GM21825 (cell line): ENCODE results near the gene MYO5A.

ENCODE experiments used
- ATAC-seq: cut with Tn5 transposase; IDR thresholded peaks from one replicate; pipeline ENCODE4 v1.9.1; 2021; ENCODE audit warnings: mild to moderate bottlenecking, moderate library complexity; ENCODE audit not compliant: unreplicated experiment

MYO5A gene

GRCh38 chr15:52378746-52379394 lies 149.8 kb downstream of the MYO5A start:
- ATAC-seq: peak; percentile 52

DNA sequence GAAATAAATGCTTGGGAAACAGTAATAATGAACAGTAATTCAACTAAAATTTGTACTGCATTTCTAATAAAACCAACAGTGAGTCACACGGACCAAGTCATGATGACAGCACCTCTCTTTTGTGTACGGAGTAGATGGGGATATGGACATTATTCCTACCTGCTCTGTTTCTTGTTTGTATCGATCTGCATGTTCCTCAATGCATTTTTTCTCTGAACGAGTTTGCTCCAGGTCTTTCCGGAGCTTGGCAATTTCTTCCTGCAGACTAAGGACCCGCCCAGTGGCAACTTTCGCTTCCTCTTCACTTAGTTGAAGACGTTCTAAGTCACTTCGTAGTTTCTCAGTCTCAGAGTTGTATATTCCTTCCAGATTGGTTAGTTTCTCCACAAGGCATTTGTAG lies 158.7 kb downstream of the MYO5A start:
- no peak for ATAC-seq

DNA sequence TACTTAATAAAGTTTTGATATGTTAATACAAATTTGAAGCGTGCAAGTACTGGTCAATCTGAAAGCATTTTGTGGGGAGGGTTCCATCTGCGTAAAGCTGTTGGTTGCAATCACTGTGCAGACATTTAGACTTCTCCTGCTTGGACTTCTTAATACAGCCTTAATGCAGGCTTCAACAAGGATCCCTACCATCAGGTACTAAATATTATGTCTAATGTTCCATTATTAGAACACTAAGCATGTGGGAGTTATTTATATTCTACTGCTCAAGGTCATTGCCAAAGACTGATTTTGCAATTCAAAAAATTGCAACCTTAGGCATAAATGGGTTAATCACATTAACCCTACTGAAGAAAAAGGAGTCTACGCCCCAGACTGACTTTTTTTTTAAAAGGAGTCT lies 159.2 kb downstream of the MYO5A start:
- no peak for ATAC-seq

GRCh38 chr15:52369030-52369429 lies 159.7 kb downstream of the MYO5A start:
- ATAC-seq: no peak

- no peak for ATAC-seq
These were observed 160.3 kb downstream of the MYO5A start for GRCh38 chr15:52368402-52368801.

- no peak for ATAC-seq
These were observed 166.2 kb downstream of the MYO5A start for GRCh38 chr15:52362497-52362896.

GRCh38 chr15:52361975-52362494 lies 166.6 kb downstream of the MYO5A start:
- no peak for ATAC-seq

DNA sequence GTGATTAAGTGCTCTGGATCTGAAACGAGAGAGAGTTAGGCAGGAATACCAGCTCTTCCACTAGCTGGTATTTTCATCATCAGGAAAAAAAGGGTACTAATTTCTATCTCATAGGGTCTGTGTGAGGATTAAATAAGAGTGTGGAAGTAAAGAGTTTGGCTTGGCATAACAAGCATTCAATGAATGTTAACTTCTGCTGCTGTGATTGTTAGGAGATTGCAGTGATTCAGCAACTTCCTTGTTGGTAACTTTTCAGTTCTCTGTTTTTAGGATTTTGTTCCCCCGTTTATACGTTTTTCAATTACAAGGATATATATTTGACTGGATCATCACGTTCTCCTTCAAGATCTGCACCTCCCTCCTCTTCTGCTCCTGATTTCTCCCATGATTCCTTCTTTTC lies 167.2 kb downstream of the MYO5A start:
- ATAC-seq: no peak

- no peak for ATAC-seq
These were observed 168.2 kb downstream of the MYO5A start for GRCh38 chr15:52360229-52361203.

- ATAC-seq: no peak
These were observed 169.0 kb downstream of the MYO5A start for GRCh38 chr15:52359722-52360121.

DNA sequence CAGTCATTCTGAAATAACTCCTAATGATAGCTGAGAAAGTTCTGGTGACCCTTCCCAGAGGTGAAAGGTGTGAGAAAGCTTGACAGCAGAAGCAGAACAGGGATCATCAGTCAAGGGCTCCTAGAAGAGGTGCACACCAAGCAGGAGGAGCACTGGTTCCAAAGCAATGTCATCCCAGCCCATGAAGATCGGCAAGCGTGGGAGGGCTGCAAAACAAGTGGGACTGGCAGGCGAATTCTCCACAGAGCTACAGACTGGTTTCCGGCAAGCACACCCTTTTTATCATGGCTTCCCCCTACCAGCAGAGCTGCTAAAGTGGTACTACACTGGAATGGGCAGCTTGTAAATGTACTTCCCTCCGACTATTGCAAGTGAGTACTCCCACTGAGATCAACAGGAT lies 170.7 kb downstream of the MYO5A start:
- no peak for ATAC-seq

- no peak for ATAC-seq
These were observed 176.6 kb downstream of the MYO5A start for GRCh38 chr15:52352086-52352485.

GRCh38 chr15:52351206-52351908 lies 177.3 kb downstream of the MYO5A start:
- no peak for ATAC-seq

DNA sequence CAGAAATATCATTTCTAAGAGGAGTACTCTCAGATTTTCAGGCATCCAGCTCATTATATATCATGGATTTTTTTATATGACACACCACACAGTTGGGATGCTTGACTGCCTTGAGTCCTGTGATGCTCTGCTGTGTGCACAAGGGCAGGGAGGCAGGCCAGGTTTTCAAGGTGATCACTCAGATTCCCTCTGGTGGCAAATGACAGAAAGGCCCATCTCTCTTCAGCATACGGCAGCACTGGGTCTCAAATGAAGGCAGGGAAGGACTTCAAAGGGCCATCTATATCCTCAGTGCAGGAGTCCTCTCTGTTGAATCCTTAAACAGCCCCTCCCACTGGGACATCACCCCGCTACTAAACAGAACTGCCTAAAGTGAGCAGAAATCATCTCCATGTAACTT lies 178.3 kb downstream of the MYO5A start:
- ATAC-seq: no peak

GRCh38 chr15:52349052-52349700 lies 179.5 kb downstream of the MYO5A start:
- ATAC-seq: no peak

DNA sequence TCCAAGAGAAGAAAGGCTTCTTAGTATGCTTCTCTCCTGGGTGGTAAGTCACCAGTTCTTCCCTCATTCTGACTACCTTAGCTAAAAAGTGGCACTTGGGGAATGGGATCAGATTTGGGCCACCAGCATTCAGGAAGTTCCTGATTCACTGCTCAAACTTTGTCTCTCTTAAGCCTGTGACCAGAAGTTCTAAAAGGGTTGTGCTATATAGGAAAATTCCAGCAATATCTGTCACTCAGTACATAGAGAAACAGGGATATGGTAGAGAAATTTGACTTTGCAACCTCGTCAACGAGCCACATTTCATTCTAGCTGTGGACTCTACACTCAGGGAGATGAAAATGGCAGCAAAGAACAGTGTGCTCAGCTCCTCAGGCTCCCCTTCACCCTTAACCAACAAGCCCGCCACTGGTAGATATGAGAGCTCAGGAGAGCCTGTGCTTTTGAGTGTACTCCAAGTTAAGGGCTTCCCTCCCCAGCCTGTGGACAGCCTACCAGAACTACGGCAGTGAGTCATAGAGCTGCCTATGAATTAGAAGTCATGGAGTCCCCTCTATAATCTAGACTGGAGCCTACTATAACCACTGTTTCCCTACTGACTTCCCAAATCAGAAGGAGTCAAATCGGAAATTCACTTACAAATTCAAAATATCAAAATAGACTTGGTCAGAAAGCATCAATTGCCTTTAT lies 180.5 kb downstream of the MYO5A start:
- ATAC-seq: no peak

- no peak for ATAC-seq
These were observed 184.1 kb downstream of the MYO5A start for GRCh38 chr15:52344592-52344991.

DNA sequence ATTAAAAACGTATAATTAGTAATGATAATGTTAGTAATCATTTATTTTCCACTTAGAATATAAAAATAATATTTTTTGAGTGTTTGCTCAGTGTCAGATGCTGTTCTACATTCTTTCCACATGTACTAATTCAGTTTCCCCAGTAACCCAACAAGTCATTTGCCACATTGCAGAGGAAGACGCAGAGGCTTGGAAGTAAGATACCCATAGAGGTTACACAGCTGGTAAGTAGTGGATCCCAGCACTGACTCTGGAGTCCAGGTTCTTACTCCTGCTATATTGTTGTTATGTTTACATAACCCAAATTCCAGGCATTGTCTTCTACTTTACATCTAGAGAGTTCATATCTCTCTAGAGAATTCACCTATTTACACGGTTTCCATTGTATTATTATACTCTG lies 184.8 kb downstream of the MYO5A start:
- no peak for ATAC-seq

GRCh38 chr15:52340093-52340492 lies 188.6 kb downstream of the MYO5A start:
- no peak for ATAC-seq

DNA sequence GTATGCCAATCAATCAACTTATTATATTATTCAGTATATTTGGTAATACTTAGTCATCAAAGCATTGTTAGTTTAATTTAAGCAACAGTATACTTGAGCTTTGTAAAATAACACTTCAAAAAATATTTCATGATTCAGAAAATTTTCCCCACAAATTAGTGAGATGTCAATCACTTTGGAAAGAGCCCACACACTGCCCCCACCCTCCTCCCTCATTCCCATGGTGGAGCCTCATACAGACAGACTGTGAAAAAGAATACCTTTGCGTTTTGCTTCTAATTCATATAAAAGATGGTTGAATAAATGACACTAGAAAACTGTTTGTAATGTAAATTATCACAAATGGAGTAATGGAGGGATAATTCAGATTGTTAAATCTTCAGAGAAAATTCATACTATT lies 189.8 kb downstream of the MYO5A start:
- ATAC-seq: no peak
